ENCODE data around the gene CASP12. TPM values are rescaled to one million over a fixed set of nuclear protein-coding genes. Genes with fewer than 3 reads are reported as not detected.

CASP12 gene
- total RNA-seq, 1 donor: not detected

- DNase-seq (ENCODE audit: low read depth in 2 of 3, low spot score in 2 of 3): no peak
These were observed 56.2 kb downstream of the CASP12 start for GRCh38 chr11:104841973-104842525.

GRCh38 chr11:104841185-104841584 lies 57.1 kb downstream of the CASP12 start:
- no peak for DNase-seq (ENCODE audit: low read depth in 2 of 3, low spot score in 2 of 3)

GRCh38 chr11:104837969-104838639 lies 60.2 kb downstream of the CASP12 start:
- no peak for DNase-seq (ENCODE audit: low read depth in 2 of 3, low spot score in 2 of 3)

- no peak for DNase-seq (ENCODE audit: low read depth in 2 of 3, low spot score in 2 of 3)
These were observed 61.6 kb downstream of the CASP12 start for GRCh38 chr11:104836691-104837090.

Small RNAs within 50 kb of the gene (small RNA-seq; reads per million reads assigned to genes)
- not detected for gene AP002004.1

Other genes with a start within 250 kb of the CASP12 start
- 128 TPM for gene CASP4, start 70.1 kb upstream of the CASP12 start, total RNA-seq
- 0.27 TPM for gene CASP5, start 124.7 kb upstream of the CASP12 start, total RNA-seq
- 13.5 TPM for gene CASP1, start 136.7 kb upstream of the CASP12 start, total RNA-seq
- gene CARD16, start 146.9 kb upstream of the CASP12 start, total RNA-seq: 5.9 TPM
- not detected for gene CARD18, start 241.3 kb upstream of the CASP12 start, total RNA-seq

Measured in hematopoietic multipotent progenitor cell (in vitro differentiated cells).